Thymus (tissue), 11 donors: ENCODE measurements around the gene MACROD2. TPM values are rescaled to one million over a fixed set of nuclear protein-coding genes. Genes with fewer than 3 reads are reported as not detected.

Experiments
- DNase-seq, 9 donors: peaks; one replicate each; pipeline ENCODE4 v3.0.0-alpha.2; 2013; ENCODE audit warnings: low spot score in 9 of 9, low read depth in 6 of 9, missing footprints in 1 of 9
- H3K27ac ChIP-seq, 2 donors: one replicate each; pipeline ENCODE4 v1.5.1; 2013; ENCODE audit warnings: control low read depth in 1 of 2, low read depth in 1 of 2, low read length in 1 of 2, mild to moderate bottlenecking in 1 of 2, moderate library complexity in 1 of 2
- H3K27me3 ChIP-seq, 2 donors: one replicate each; pipeline ENCODE4 v1.5.1; 2013; ENCODE audit warnings: low read length in 1 of 2; ENCODE audit not compliant: control insufficient read depth in 2 of 2, insufficient read depth in 1 of 2
- H3K36me3 ChIP-seq, 2 donors: one replicate each; pipeline ENCODE4 v1.5.1; 2013; ENCODE audit warnings: low read length in 1 of 2, mild to moderate bottlenecking in 1 of 2, moderate library complexity in 1 of 2; ENCODE audit not compliant: control insufficient read depth in 2 of 2, insufficient read depth in 2 of 2
- H3K4me1 ChIP-seq, 2 donors: one replicate each; pipeline ENCODE4 v1.5.1; 2013; ENCODE audit warnings: low read length in 2 of 2; ENCODE audit not compliant: control insufficient read depth in 2 of 2, insufficient read depth in 2 of 2
- H3K4me3 ChIP-seq, 2 donors: one replicate each; pipeline ENCODE4 v1.5.1; 2013; ENCODE audit warnings: low read length in 2 of 2, control low read depth in 1 of 2, mild to moderate bottlenecking in 1 of 2
- H3K9me3 ChIP-seq, 2 donors: one replicate each; pipeline ENCODE4 v1.5.1; 2013; ENCODE audit warnings: low read length in 1 of 2, mild to moderate bottlenecking in 1 of 2; ENCODE audit not compliant: control insufficient read depth in 2 of 2, insufficient read depth in 1 of 2
- WGBS: extraction: QIAGEN DNeasy Blood & Tissue Kit; methylation state at CpG from one replicate; pipeline ENCODE4 v1.1.7; 2013; 5-methylcytosine and 5-hydroxymethylcytosine counted together
- polyA plus RNA-seq: library from polyadenylated mRNA; stranded (reverse); fragments of 200-250 nt; gene quantifications from one replicate; pipeline ENCODE4 v1.2.3, GENCODE V29; 2013
- total RNA-seq: library from RNA; stranded (reverse); fragments of 120-200 nt; gene quantifications from one replicate; pipeline ENCODE4 v1.2.4, GENCODE V29; 2013
- donor health status: healthy.

Gene MACROD2
- total and polyA plus RNA-seq, 2 donors = 1.6 to 4.2 TPM

GRCh38 chr20:14855171-14855570 is 859.9 kb downstream of the MACROD2 start:
- H3K9me3 ChIP-seq = no peaks in the 10 kb centered on the region
- no peak overlapping the region for H3K4me3 ChIP-seq
- peaks cover 0 to 2% of the 10 kb centered on the region in 2 donors for H3K4me1 ChIP-seq
- no peak overlapping the region for H3K27ac ChIP-seq
- no peaks in the 10 kb centered on the region for H3K36me3 ChIP-seq
- 96% methylated on average over 2 of the region's 2 CpGs for WGBS
- no peaks in the 10 kb centered on the region for H3K27me3 ChIP-seq
- DNase-seq = no peak

- no peak overlapping the region for H3K4me3 ChIP-seq
Observed at GRCh38 chr20:14859627-14860026, 864.3 kb downstream of the MACROD2 start.

GRCh38 chr20:14860410-14860814 is 865.1 kb downstream of the MACROD2 start:
- peak in 1 of 9 donors; percentile 37 for DNase-seq

More at GRCh38 chr20:14859627-14860026, 864.3 kb downstream of the MACROD2 start:
- no peaks in the 10 kb centered on the region for H3K36me3 ChIP-seq
- no peak overlapping the region for H3K27ac ChIP-seq
- no peaks in the 10 kb centered on the region for H3K4me1 ChIP-seq
- no peak for DNase-seq
- no peaks in the 10 kb centered on the region for H3K9me3 ChIP-seq
- peaks cover 0 to 2% of the 10 kb centered on the region in 2 donors for H3K27me3 ChIP-seq

GRCh38 chr20:14861028-14861699 is 865.8 kb downstream of the MACROD2 start:
- 94% methylated on average over 4 of the region's 4 CpGs for WGBS
- Histone ChIP-seq H3K4me1 (peaks cover 0 to 3% of the 10 kb centered on the region in 2 donors), H3K27me3 (peaks cover 0 to 2% of the 10 kb centered on the region in 2 donors), H3K9me3 (no peaks in the 10 kb centered on the region), H3K36me3 (no peaks in the 10 kb centered on the region), H3K27ac (no peak overlapping the region), H3K4me3 (no peak overlapping the region)
- DNase-seq = peak in 2 of 9 donors; percentile 11 to 35

More at GRCh38 chr20:14860410-14860814, 865.1 kb downstream of the MACROD2 start:
- 28% methylated on average over 4 of the region's 4 CpGs for WGBS
- Histone ChIP-seq H3K27ac (no peak overlapping the region), H3K9me3 (no peaks in the 10 kb centered on the region), H3K36me3 (no peaks in the 10 kb centered on the region), H3K27me3 (peaks cover 0 to 2% of the 10 kb centered on the region in 2 donors), H3K4me1 (peaks cover 0 to 3% of the 10 kb centered on the region in 2 donors), H3K4me3 (no peak overlapping the region)

GRCh38 chr20:14865169-14865568 is 869.9 kb downstream of the MACROD2 start:
- DNase-seq = peak in 1 of 9 donors; percentile 21
- no peaks in the 10 kb centered on the region for H3K36me3 ChIP-seq
- H3K27ac ChIP-seq = no peak overlapping the region
- no peaks in the 10 kb centered on the region for H3K9me3 ChIP-seq
- 86% methylated on average over 3 of the region's 3 CpGs for WGBS
- H3K27me3 ChIP-seq = peaks cover 0 to 2% of the 10 kb centered on the region in 2 donors
- H3K4me3 ChIP-seq = no peak overlapping the region
- peaks cover 0 to 3% of the 10 kb centered on the region in 2 donors for H3K4me1 ChIP-seq

- H3K36me3 ChIP-seq = no peaks in the 10 kb centered on the region
- peaks cover 0 to 3% of the 10 kb centered on the region in 2 donors for H3K4me1 ChIP-seq
- H3K9me3 ChIP-seq = no peaks in the 10 kb centered on the region
- no peak overlapping the region for H3K4me3 ChIP-seq
- no peak for DNase-seq
- peaks cover 0 to 2% of the 10 kb centered on the region in 2 donors for H3K27me3 ChIP-seq
- H3K27ac ChIP-seq = no peak overlapping the region
Observed at GRCh38 chr20:14865731-14866130, 870.4 kb downstream of the MACROD2 start.

GRCh38 chr20:14866841-14867514 is 871.7 kb downstream of the MACROD2 start:
- H3K36me3 ChIP-seq = no peaks in the 10 kb centered on the region
- WGBS = 89% methylated on average over 4 of the region's 4 CpGs
- peaks cover 0 to 3% of the 10 kb centered on the region in 2 donors for H3K4me1 ChIP-seq
- H3K27ac ChIP-seq = no peak overlapping the region
- peaks cover 0 to 2% of the 10 kb centered on the region in 2 donors for H3K27me3 ChIP-seq
- no peaks in the 10 kb centered on the region for H3K9me3 ChIP-seq
- no peak overlapping the region for H3K4me3 ChIP-seq
- DNase-seq = no peak

- no peaks in the 10 kb centered on the region for H3K27me3 ChIP-seq
- H3K4me3 ChIP-seq = no peak overlapping the region
- WGBS = 94% methylated on average over 3 of the region's 3 CpGs
- H3K9me3 ChIP-seq = no peaks in the 10 kb centered on the region
- H3K27ac ChIP-seq = no peak overlapping the region
- DNase-seq = no peak
- H3K36me3 ChIP-seq = no peaks in the 10 kb centered on the region
- no peaks in the 10 kb centered on the region for H3K4me1 ChIP-seq
Observed at GRCh38 chr20:14877301-14878028, 882.1 kb downstream of the MACROD2 start.

GRCh38 chr20:14878676-14879019 is 883.3 kb downstream of the MACROD2 start:
- Histone ChIP-seq H3K36me3 (no peaks in the 10 kb centered on the region), H3K27ac (no peak overlapping the region), H3K4me1 (no peaks in the 10 kb centered on the region), H3K27me3 (no peaks in the 10 kb centered on the region), H3K9me3 (no peaks in the 10 kb centered on the region), H3K4me3 (no peak overlapping the region)
- WGBS = 95% methylated on average over 1 of the region's 1 CpG
- no peak for DNase-seq
